ENCODE data around the gene HRH4. TPM values are rescaled to one million over a fixed set of nuclear protein-coding genes. Genes with fewer than 3 reads are reported as not detected.

Gene HRH4
- polyA plus RNA-seq, 6 donors from 2014 or later, result not detected

GRCh38 chr18:24474406-24474805, 14.0 kb downstream of the HRH4 start:
- H3K27ac Mint-ChIP-seq, result no peak overlapping the region
- H3K9me3 Mint-ChIP-seq, result peaks cover 0 to 1% (median 0%) of the 10 kb centered on the region in 7 donors
- H3K4me1 Mint-ChIP-seq, result no peaks in the 10 kb centered on the region
- peaks cover 0 to 4% (median 0%) of the 10 kb centered on the region in 3 donors for H3K27me3 Mint-ChIP-seq
- DNase-seq (no peak), ATAC-seq (ENCODE audit: low read depth in 2 of 2) (no peak)
- no peak overlapping the region for H3K4me3 Mint-ChIP-seq
- no peaks in the 10 kb centered on the region for H3K36me3 Mint-ChIP-seq

GRCh38 chr18:24475926-24476589, 15.6 kb downstream of the HRH4 start:
- ATAC-seq (ENCODE audit: low read depth in 2 of 2) (no peak), DNase-seq (no peak)
- Mint-ChIP-seq H3K4me3 (no peak overlapping the region), H3K27ac (no peak overlapping the region), H3K4me1 (peaks cover 0 to 2% (median under 1%) of the 10 kb centered on the region in 3 donors), H3K36me3 (no peaks in the 10 kb centered on the region), H3K9me3 (peaks cover 1 to 13% (median 4%) of the 10 kb centered on the region in 7 donors), H3K27me3 (peaks cover 0 to 4% (median 0%) of the 10 kb centered on the region in 3 donors)

- Mint-ChIP-seq H3K4me3 (no peak overlapping the region), H3K36me3 (no peaks in the 10 kb centered on the region), H3K27ac (no peak overlapping the region), H3K9me3 (peaks cover 2 to 17% (median 7%) of the 10 kb centered on the region in 7 donors), H3K27me3 (no peaks in the 10 kb centered on the region), H3K4me1 (peaks cover 0 to 5% (median 4%) of the 10 kb centered on the region in 3 donors)
- DNase-seq (no peak), ATAC-seq (ENCODE audit: low read depth in 2 of 2) (no peak)
These were observed 18.9 kb downstream of the HRH4 start for GRCh38 chr18:24479371-24479770.

- DNase-seq, result no peak
- Mint-ChIP-seq H3K27me3 (peaks cover 0 to 6% (median 5%) of the 10 kb centered on the region in 3 donors), H3K9me3 (peaks cover 2 to 17% (median 7%) of the 10 kb centered on the region in 7 donors), H3K36me3 (no peaks in the 10 kb centered on the region), H3K4me3 (no peak overlapping the region), H3K27ac (no peak overlapping the region), H3K4me1 (peaks cover 4 to 11% (median 8%) of the 10 kb centered on the region in 3 donors)
- ATAC-seq (ENCODE audit: low read depth in 2 of 2), result no peak
These were observed 22.4 kb downstream of the HRH4 start for GRCh38 chr18:24482821-24483220.

- ATAC-seq (ENCODE audit: low read depth in 2 of 2) (no peak), DNase-seq (no peak)
- Mint-ChIP-seq H3K9me3 (peaks cover 0 to 7% (median 4%) of the 10 kb centered on the region in 7 donors), H3K27me3 (peaks cover 0 to 8% (median 5%) of the 10 kb centered on the region in 3 donors), H3K4me1 (peaks cover 14 to 23% (median 19%) of the 10 kb centered on the region in 3 donors), H3K4me3 (no peak overlapping the region), H3K27ac (no peak overlapping the region), H3K36me3 (no peaks in the 10 kb centered on the region)
These were observed 25.2 kb downstream of the HRH4 start for GRCh38 chr18:24485681-24486080.

GRCh38 chr18:24486684-24487083, 26.2 kb downstream of the HRH4 start:
- Mint-ChIP-seq H3K27ac (peak overlapping the region in 3 of 6 donors; percentile 39 to 60 (median 41)), H3K4me1 (peaks cover 14 to 20% (median 17%) of the 10 kb centered on the region in 3 donors), H3K4me3 (peak overlapping the region in 1 of 8 donors; percentile 4), H3K36me3 (no peaks in the 10 kb centered on the region), H3K9me3 (no peaks in the 10 kb centered on the region), H3K27me3 (peaks cover 0 to 8% (median 5%) of the 10 kb centered on the region in 3 donors)
- no peak for ATAC-seq (ENCODE audit: low read depth in 2 of 2)
- no peak for DNase-seq

- Mint-ChIP-seq H3K4me3 (peak overlapping the region in 2 of 8 donors; percentile 19 to 42), H3K4me1 (peaks cover 20 to 32% (median 29%) of the 10 kb centered on the region in 3 donors)
These were observed 28.5 kb downstream of the HRH4 start for GRCh38 chr18:24488824-24489493.

GRCh38 chr18:24490539-24490938, 30.1 kb downstream of the HRH4 start:
- DNase-seq (no peak), ATAC-seq (ENCODE audit: low read depth in 2 of 2) (no peak)
- Mint-ChIP-seq H3K4me1 (peaks cover 20 to 32% (median 29%) of the 10 kb centered on the region in 3 donors), H3K4me3 (no peak overlapping the region), H3K27ac (peak overlapping the region in 1 of 6 donors; percentile 36), H3K27me3 (peaks cover 0 to 8% (median 5%) of the 10 kb centered on the region in 3 donors), H3K36me3 (no peaks in the 10 kb centered on the region), H3K9me3 (peaks cover 0 to 6% (median 0%) of the 10 kb centered on the region in 7 donors)

More at GRCh38 chr18:24488824-24489493, 28.5 kb downstream of the HRH4 start:
- Mint-ChIP-seq H3K36me3 (no peaks in the 10 kb centered on the region), H3K27me3 (peaks cover 0 to 8% (median 5%) of the 10 kb centered on the region in 3 donors), H3K27ac (peak overlapping the region in 1 of 6 donors; percentile 67), H3K9me3 (peaks cover 0 to 5% (median 0%) of the 10 kb centered on the region in 7 donors)
- ATAC-seq (ENCODE audit: low read depth in 2 of 2) (peak in 1 of 2 donors; percentile 46), DNase-seq (peak; percentile 38)

- H3K36me3 Mint-ChIP-seq, result no peaks in the 10 kb centered on the region
- peaks cover 0 to 8% (median 0%) of the 10 kb centered on the region in 3 donors for H3K27me3 Mint-ChIP-seq
- peak overlapping the region in 4 of 6 donors; percentile 3 to 91 (median 56) for H3K27ac Mint-ChIP-seq
- peaks cover 0 to 6% (median 0%) of the 10 kb centered on the region in 7 donors for H3K9me3 Mint-ChIP-seq
- peaks cover 20 to 32% (median 29%) of the 10 kb centered on the region in 3 donors for H3K4me1 Mint-ChIP-seq
- no peak for DNase-seq
- peak overlapping the region in 6 of 8 donors; percentile 0 to 73 (median 23) for H3K4me3 Mint-ChIP-seq
- peak; percentile 57 to 66 for ATAC-seq (ENCODE audit: low read depth in 2 of 2)
These were observed 31.7 kb downstream of the HRH4 start for GRCh38 chr18:24491927-24492834.

- Mint-ChIP-seq H3K27ac (no peak overlapping the region), H3K9me3 (peaks cover 0 to 6% (median 0%) of the 10 kb centered on the region in 7 donors), H3K4me3 (no peak overlapping the region), H3K36me3 (no peaks in the 10 kb centered on the region), H3K27me3 (peaks cover 0 to 10% (median 0%) of the 10 kb centered on the region in 3 donors), H3K4me1 (peaks cover 5 to 15% (median 13%) of the 10 kb centered on the region in 3 donors)
- no peak for ATAC-seq (ENCODE audit: low read depth in 2 of 2)
- DNase-seq, result no peak
These were observed 34.1 kb downstream of the HRH4 start for GRCh38 chr18:24494586-24494985.

GRCh38 chr18:24497031-24497754, 36.8 kb downstream of the HRH4 start:
- Mint-ChIP-seq H3K27ac (no peak overlapping the region), H3K9me3 (peaks cover 0 to 6% (median 0%) of the 10 kb centered on the region in 7 donors), H3K4me3 (no peak overlapping the region), H3K4me1 (peaks cover 5 to 8% (median 6%) of the 10 kb centered on the region in 3 donors), H3K36me3 (no peaks in the 10 kb centered on the region), H3K27me3 (peaks cover 5 to 18% (median 8%) of the 10 kb centered on the region in 3 donors)
- DNase-seq, result no peak
- no peak for ATAC-seq (ENCODE audit: low read depth in 2 of 2)

GRCh38 chr18:24499814-24500213, 39.4 kb downstream of the HRH4 start:
- Mint-ChIP-seq H3K36me3 (no peaks in the 10 kb centered on the region), H3K27ac (no peak overlapping the region), H3K4me3 (no peak overlapping the region), H3K27me3 (peaks cover 5 to 18% (median 8%) of the 10 kb centered on the region in 3 donors), H3K9me3 (no peaks in the 10 kb centered on the region), H3K4me1 (peaks cover 0 to 1% (median 0%) of the 10 kb centered on the region in 3 donors)
- ATAC-seq (ENCODE audit: low read depth in 2 of 2) (no peak), DNase-seq (no peak)

Data from naive B cell (primary cell).